Fibroblast of mammary gland (primary cell): Measurements from ENCODE around the gene NT5DC4.
"Not testable (repeated sequence)": the region's sequence is repeated elsewhere in the genome, so short reads cannot be mapped to it uniquely, and the experiment has no call there.

Experiments used
- DNase-seq: peaks from one replicate; pipeline ENCODE4 v3.0.0-alpha.2; 2010; ENCODE audit warnings: low read depth
- H3K4me3 ChIP-seq: 2 replicates; pipeline ENCODE4 v1.5.1; 2011; ENCODE audit warnings: low read depth, mild to moderate bottlenecking, low read length, moderate library complexity; ENCODE audit not compliant: control insufficient read depth
- TF ChIP-seq, protein P1 (sequence below): conservative IDR thresholded peaks from 2 replicates; pipeline ENCODE4 v1.5.1; 2011; ENCODE audit warnings: low read depth, low read length, inconsistent platforms; ENCODE audit not compliant: control insufficient read depth, insufficient read depth

The NT5DC4 gene

GRCh38 chr2:112698834-112699515, 21.8 kb upstream of the NT5DC4 start:
- DNase-seq: no peak
- no peak overlapping the region for H3K4me3 ChIP-seq
- TF ChIP-seq, protein P1, sequence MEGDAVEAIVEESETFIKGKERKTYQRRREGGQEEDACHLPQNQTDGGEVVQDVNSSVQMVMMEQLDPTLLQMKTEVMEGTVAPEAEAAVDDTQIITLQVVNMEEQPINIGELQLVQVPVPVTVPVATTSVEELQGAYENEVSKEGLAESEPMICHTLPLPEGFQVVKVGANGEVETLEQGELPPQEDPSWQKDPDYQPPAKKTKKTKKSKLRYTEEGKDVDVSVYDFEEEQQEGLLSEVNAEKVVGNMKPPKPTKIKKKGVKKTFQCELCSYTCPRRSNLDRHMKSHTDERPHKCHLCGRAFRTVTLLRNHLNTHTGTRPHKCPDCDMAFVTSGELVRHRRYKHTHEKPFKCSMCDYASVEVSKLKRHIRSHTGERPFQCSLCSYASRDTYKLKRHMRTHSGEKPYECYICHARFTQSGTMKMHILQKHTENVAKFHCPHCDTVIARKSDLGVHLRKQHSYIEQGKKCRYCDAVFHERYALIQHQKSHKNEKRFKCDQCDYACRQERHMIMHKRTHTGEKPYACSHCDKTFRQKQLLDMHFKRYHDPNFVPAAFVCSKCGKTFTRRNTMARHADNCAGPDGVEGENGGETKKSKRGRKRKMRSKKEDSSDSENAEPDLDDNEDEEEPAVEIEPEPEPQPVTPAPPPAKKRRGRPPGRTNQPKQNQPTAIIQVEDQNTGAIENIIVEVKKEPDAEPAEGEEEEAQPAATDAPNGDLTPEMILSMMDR: no peak

DNA sequence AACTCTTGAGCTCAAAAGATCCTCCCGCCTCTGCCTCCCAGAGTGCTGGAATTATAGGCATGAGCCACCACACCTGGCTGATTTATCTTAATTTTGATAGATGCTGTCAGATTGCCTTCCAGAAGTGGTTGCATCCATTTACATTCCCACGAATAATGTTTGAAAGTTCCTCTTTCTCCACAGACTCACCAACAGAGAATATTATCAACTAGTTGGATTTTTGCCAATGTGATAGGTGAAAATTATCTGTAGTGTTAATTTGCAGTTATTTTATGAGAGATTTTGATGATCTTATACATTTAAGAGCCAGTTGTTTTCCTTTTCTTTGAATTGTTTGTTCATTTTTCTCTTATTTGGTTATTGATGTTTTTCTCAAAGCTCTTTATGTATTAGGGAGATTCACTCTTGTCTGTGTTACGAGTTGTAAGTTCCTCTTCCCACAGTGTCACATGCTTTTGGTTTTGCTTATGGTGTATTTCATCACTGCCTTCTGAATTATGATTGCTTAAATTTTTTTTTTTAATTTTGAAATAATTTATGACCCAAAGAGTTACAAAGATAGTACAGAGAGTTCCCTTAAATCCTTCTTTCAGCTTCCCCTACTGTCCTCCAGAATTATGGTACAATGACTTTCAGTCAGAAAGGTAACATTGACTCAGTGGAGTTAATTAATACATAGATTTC, 20.7 kb upstream of the NT5DC4 start:
- no peak overlapping the region for H3K4me3 ChIP-seq
- no peak for DNase-seq
- TF ChIP-seq, protein P1: no peak

GRCh38 chr2:112701052-112701451, 19.8 kb upstream of the NT5DC4 start:
- no peak overlapping the region for H3K4me3 ChIP-seq
- DNase-seq: no peak
- TF ChIP-seq, protein P1: no peak

- TF ChIP-seq, protein P1: no peak
- no peak overlapping the region for H3K4me3 ChIP-seq
- no peak for DNase-seq
Observed at GRCh38 chr2:112703684-112704083, 17.1 kb upstream of the NT5DC4 start.

- H3K4me3 ChIP-seq: no peak overlapping the region
- no peak for DNase-seq
- TF ChIP-seq, protein P1: no peak
Observed at GRCh38 chr2:112705575-112705974, 15.2 kb upstream of the NT5DC4 start.

DNA sequence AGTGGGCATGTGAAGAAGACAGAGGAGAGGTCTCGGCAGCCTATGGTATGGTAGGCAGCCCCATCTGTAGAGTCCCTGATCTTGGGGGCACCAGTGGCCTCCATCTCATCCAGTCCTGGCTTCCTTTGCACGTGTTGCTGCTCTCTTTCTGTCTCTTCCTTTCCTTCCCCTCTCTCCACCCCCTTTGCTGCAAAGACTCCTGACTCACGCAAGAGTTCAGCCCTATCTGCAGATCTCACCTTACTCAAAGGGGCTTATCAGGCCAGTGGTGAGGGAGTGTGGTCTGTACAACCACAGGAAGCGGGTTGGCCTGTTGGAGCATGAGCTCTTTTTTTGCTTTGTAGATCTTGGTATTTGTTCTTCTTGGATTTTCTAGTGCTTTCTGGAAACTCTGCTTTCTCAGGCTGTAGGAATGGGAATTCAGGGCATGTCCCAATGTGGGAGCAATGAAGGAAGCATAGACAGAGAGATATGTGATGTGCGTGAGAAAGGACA, 14.6 kb upstream of the NT5DC4 start:
- H3K4me3 ChIP-seq: no peak overlapping the region
- TF ChIP-seq, protein P1: no peak
- no peak for DNase-seq

DNA sequence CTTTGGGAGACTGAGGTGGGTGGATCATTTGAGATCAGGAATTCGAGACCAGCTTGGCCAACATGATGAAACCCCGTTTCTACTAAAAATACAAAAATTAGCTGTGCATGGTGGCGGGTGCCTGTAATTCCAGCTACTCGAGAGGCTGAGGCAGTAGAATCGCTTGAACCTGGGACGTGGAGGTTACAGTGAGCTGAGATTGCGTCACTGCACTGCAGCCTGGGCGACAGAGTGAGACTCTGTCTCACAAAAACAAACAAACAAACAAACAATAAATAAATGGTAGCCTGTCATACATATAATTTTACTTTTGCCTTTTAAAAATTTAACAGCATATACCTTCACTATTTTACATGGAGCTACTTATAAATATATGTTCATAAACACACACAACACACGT, 13.9 kb upstream of the NT5DC4 start:
- DNase-seq, H3K4me3 ChIP-seq: not testable (repeated sequence)
